SW 1271 (cell line): ENCODE measurements around the gene ALDH1L1.
A peak's percentile ranks its signal among the peaks of the same experiment; 100 is the strongest.

ENCODE experiments used
- DNase-seq, 2 experiments: peaks; one replicate each; lab custom pipeline; 2025; lab: John Stamatoyannopoulos, UW

Gene ALDH1L1

DNA sequence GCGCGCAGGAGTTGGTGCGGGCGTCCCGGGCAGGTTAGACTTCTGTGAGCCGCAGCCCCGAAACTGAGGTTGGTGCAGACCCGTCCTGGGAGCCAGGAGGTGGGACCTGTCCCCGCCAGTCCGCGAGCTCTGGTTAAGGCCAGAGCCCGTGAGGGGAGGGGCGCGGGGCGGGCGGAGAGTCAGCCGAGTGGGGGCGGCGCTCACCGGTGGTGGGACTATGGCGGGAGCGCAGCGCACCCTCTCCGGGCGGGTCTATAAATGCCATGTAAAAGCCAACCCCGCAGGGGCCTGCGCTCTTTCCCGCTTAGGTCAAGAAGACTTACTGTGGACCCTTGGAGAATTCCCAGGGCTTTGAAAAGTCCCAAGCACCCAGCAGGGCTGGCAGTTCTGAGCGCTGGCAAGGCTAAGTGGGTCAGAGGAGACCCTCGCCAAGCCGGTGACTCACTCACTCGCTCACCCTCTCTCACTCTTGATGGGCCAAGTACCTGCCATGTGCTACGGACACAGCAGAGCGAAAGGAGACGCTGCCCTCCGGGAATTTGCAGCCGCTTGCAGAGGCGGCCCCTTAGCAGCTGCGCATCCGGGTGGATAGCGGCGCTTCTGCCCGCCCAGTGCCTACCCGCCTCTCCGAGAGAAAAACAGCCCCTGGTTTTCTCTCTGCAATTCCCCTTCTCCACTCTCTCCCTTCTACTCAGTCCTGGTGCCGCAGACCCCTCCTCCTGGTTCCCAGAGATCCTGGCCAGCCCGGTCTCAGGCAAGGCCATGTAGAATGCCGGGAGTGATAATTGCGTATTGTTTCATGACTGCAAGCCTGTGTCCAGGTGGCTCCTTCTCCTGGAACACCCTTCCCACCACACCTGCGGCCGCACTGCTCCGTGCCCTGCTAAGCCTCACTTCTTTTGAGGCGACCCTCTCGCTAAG is at the start of gene ALDH1L1:
ALDH1L1 (minus strand) TSS at position 110 of the 921 bp plus-strand sequence. CDS start 19,607 bp downstream, outside the sequence.
- DNase-seq = no peak

- DNase-seq = no peak
These were observed 46.0 kb upstream of the ALDH1L1 start for GRCh38 chr3:126226374-126226773.

DNA sequence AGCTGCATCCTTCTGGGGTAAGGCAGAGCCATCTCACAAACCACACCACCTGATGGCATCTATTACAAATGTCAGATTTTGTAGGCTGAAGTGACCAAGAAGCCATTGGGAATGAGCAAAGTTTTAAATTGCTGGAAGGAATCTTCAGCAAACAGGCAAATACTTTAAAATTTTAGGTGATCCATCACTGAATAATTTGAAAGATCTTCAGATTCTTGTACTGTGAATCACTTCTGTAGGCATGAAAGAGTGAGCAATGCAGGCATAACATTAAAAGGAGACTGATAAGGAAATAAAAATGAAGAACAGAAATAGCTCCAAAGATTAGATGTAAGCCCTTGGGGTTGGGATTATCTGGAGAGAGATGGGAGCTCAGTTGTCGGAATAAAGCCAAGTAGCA is 36.0 kb upstream of the ALDH1L1 start:
- DNase-seq = peak; percentile 22 to 60

GRCh38 chr3:126213379-126214028 is 33.1 kb upstream of the ALDH1L1 start:
- no peak for DNase-seq

GRCh38 chr3:126212620-126213378 is 32.4 kb upstream of the ALDH1L1 start:
- no peak for DNase-seq

GRCh38 chr3:126212250-126212619 is 31.8 kb upstream of the ALDH1L1 start:
- no peak for DNase-seq

GRCh38 chr3:126211569-126211968 is 31.2 kb upstream of the ALDH1L1 start:
- no peak for DNase-seq

DNA sequence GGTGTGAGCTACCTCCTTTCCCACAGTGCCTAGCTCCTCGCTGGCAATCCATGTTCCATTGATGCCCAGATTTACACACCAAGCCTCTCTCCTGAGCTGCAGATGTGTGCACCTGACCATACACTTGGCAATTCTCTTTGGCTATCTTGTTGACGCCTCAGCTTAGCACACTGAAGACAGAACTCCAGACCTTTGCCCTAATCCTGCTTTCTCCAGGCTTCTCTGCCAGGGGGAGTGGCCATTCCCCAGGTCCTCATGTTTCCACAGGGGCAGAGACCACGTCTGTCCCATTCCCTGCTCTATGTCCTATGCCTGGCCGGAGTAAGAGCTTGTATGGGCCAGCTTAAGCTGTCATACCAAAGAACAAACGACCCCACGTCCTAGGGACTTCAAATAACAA is 30.2 kb upstream of the ALDH1L1 start:
- no peak for DNase-seq

GRCh38 chr3:126209741-126210140 is 29.4 kb upstream of the ALDH1L1 start:
- DNase-seq = no peak

DNA sequence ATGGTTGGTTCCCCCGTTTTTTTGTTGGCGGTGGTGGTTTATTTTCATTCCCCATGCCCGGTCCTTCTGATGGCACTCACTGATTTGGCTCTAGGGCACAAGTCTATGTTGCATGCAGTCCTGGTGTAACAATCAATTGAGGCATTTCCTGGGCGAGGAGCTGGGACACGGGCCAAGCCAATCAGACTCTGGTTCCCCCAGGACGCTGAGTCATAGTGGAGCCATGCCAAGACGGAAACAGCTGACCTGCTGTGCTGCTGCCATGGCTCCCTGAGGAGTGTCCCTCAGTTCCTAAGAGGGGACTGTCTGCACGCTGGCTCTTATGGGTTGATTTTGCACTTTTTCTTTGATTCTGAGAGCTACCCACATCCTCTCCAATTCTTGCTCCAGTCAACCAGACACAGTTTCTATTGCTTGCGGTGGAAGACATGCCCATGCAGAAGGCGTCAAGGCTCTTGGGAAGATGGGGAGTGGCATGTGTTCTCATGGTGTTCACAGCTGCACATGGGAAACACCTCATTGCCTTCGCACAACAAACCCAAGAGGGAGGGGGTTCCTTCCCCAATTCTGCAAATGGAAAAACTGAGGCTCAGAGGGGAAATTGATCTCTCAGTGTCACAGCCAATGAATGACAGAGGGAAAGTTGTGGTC is 28.3 kb upstream of the ALDH1L1 start:
- peak; percentile 79 to 91 for DNase-seq

DNA sequence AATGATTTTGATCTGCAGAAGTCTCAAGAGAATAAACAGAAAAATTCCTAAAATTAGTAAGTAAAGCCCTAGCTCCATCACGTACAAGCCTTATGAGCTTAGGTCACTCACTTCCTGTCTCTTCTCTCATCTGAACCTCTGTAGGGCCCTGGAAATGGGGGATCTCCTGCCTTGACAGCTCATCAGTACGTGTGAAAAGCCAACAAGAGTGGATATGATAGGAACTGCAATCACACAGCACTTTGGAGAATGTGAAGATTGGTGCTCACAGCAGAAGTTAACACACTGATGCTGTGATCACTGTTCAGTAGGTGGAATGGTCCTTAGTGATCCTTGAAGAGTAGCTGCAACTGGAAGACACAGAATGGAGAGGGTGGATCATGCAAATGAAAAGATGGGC is 27.8 kb upstream of the ALDH1L1 start:
- DNase-seq = peak; percentile 31 to 60

DNA sequence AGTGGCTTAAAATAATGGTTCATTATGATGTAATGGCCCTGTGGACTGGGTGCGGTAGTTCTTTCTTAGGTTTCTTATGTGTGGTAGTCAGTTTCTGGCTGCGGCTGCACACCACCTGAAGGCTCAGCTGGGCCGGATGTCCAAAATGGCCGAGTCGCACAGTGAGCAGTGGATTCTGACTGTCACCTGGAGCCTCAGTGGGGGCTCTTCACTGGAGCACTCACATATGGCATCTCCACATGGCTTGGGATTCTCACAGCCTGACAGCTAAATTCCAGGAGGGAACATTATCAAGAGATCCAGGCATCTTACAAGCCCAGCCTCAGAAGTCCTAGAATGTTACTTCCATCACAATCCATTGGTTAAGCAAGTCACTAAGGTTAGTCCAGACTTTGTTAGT is 26.8 kb upstream of the ALDH1L1 start:
- no peak for DNase-seq

GRCh38 chr3:126205717-126206655 is 25.6 kb upstream of the ALDH1L1 start:
- no peak for DNase-seq

DNA sequence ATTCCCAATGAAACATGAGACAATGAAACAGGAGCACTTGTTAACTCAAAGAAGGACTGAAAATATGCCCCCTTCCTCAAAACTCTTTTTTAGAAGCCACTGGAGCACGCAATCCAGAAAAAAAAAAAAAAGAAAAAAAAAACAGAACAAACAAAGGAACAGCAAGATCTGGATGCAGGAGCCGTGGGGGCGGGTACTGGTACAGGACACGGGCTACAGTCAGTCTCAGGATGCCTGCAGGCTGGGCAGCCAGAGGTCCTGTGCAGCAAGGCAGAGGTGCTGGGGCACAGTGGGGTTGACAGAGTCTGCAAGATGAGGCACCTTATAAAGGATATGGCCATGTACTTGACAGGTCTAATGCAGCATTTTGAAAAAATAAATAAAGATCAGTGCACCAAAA is 22.3 kb upstream of the ALDH1L1 start:
- DNase-seq = no peak

- no peak for DNase-seq
These were observed 21.9 kb upstream of the ALDH1L1 start for GRCh38 chr3:126202276-126202675.

DNA sequence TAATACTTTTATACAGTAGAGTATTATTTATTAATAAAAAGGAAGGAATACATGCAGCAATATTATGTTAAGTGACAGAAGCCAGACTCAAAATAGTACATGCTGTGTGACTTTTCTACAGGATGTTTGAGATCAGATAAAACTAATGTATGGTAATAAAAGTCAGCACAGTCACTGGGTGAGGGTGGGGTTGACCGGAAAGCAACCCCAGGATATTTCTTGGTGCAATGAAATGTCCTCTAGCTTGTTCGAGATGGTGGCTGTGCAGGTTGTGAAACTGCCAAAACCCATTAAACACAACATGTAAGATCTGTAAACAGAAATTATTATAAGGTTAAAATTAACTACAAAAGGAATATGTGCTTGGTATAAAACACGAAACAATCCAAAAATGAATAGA is 20.8 kb upstream of the ALDH1L1 start:
- no peak for DNase-seq

GRCh38 chr3:126200534-126200933 is 20.1 kb upstream of the ALDH1L1 start:
- no peak for DNase-seq

DNA sequence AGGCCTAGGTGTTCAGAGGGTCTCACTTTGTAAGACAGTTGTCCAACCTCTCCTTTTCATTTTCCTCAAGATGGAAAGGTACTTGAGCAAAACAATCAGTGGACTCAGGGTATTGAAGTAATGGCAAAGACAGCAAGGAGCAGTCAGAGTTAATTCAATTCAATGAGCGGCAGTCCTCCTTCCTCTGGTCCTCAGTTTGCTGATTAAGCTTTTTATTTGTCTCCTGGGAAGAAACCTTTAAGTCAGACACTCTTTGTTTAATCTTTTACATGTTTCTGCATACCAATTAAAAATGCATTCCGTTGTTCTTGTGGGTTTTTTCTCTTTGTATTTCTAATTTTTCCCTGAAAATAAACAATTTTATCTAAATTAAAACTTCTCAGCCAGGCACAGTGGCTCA is 18.9 kb upstream of the ALDH1L1 start:
- DNase-seq = no peak

DNA sequence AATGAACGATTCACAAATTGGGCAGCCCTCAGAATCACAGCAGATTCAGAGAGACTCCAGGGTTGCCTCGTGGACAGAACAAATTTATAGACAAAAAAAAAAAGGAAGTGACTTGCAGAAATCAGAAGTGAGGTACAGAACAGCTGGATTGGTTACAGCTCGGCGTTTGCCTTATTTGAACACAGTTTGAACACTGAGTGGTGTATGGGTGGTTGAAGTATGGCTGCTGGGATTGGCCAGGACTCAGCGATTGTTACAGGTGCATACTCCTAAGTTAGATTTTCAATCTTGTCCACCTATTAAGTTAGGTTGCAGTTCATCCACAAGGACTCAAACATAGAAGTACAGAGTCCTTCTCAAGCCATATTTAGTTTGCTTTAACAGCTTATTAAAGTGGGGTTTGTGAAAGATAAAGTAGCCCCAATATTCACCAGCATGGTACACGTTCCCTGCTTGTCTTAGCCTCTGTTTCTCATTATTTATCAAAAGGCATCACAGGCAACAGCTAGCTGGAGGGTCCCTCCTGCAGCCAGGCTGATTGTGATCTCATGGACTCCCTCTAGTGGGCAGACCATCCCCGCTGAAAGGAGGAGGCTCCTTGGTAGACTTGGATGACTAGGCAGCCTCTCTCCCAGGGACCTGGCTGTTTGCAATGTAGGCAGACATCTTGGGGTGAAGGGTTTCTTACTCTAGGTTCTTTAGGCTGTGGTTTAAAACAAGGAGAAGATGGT is 17.6 kb upstream of the ALDH1L1 start:
- peak; percentile 17 to 54 for DNase-seq

- DNase-seq = no peak
These were observed 17.0 kb upstream of the ALDH1L1 start for GRCh38 chr3:126197343-126197742.
